ENCODE results near the gene TMEM204. TPM values are rescaled to one million over a fixed set of nuclear protein-coding genes. Genes with fewer than 3 reads are reported as not detected.

TMEM204 gene
- polyA plus RNA-seq, 1 of the 3 experiments (the other 2 are of a cell fraction), result 2.3 TPM

DNA sequence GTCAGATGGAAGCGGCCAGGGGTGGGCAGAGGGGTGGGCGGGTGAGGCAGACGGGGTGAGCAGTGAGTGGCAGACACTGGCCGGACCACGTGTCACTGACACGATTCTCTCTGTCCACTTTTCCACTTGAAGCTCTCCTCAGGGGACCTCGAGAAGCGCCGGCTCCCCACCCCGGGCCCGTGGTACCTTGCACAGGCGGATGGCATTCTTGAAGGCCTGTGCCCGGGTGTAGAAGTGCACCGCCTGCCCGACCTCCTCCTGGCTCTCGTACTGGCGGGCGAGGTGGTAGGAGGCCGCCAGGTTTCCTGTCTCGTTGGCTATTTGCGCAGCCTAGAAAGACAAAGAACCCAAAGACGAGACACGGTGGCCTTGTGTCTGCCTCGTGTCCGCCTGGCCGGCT, 9.1 kb upstream of the TMEM204 start:
- Histone ChIP-seq H3K79me2 (ENCODE audit: insufficient read depth) (no peaks in the 10 kb centered on the region), H2AFZ (ENCODE audit: low read depth) (no peak overlapping the region), H3K4me1 (ENCODE audit: control insufficient read depth in 1 of 2, insufficient read depth in 2 of 2, low read depth in 1 of 2, low read length in 1 of 2) (peaks cover 0 to 7% of the 10 kb centered on the region in 2 experiments; a peak in 1 of 4 replicates), H3K36me3 (replicated peaks in 1 of 2; ENCODE audit: control insufficient read depth in 1 of 2, insufficient read depth in 2 of 2, low read length in 1 of 2) (peaks cover 0 to 3% of the 10 kb centered on the region in 2 experiments), H4K20me1 (ENCODE audit: insufficient read depth) (no peaks in the 10 kb centered on the region), H3K27me3 (ENCODE audit: insufficient read depth) (no peaks in the 10 kb centered on the region), H3K4me3 (ENCODE audit: low read depth in 2 of 2, low read length in 1 of 2) (no peak overlapping the region), H3K4me2 (no peak overlapping the region), H3K9ac (no peak overlapping the region), H3F3A (replicated peaks; ENCODE audit: insufficient read depth) (no peaks in the 10 kb centered on the region), H3K9me3 (no peaks in the 10 kb centered on the region), H3K27ac (ENCODE audit: low read depth in 2 of 2, low read length in 1 of 2) (no peak overlapping the region), H3K9me2 (no peaks in the 10 kb centered on the region)
- POLR2A ChIA-PET, result no interaction called here
- CTCF ChIA-PET, result interaction anchor here (1.4 to 1.6 kb wide), 2 partner anchors 10 to 14 kb away, joined by 5 read pairs; no protein-coding TSS in a partner anchor
- no peak for TF ChIP-seq GABPA (IDR thresholded peaks at IDR 0.05; ENCODE audit: low read depth)
- no peak for TF ChIP-seq MEF2A (IDR thresholded peaks at IDR 0.05; ENCODE audit: borderline replicate concordance, low read depth)
- DNase-seq, result no peak
- WGBS (ENCODE audit: low lambda C conversion rate), result 86% methylated on average over 23 of the region's 26 CpGs

DNA sequence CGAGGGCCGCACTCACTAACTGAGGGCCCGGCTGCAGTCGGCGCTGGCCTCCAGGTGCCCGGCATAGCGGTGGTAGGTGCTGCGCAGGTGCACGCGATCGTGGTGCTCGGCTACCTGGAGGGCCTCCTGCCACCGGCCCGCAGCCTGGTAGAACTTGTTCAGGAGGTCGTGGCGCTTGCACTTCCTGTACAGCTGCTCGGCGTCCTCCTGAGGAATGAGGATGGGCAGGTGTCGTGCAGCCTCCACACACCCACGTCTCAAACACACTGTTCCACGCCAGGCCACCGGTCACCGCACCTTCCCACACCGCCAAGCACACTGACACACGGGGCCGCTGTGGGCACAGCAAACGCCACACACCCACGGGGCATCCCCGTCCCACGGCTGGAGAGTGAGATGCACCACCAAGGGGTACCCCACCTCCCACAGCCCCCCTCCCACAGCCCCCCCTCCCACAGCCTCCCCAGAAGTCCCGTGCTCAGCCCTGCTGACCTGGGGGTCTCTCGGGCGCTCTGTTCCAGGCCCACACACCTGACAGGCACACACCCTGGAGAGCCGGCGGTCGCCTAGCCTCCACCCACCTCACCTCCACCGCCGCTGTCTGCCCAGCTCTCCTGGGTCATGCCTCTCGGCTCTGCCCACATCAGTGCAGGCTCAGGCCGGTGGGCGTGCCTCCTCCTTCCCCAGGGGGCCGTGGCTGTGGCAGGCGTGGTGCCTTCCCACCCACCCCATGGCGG, 7.4 kb upstream of the TMEM204 start:
- 89% methylated on average over 23 of the region's 44 CpGs for WGBS (ENCODE audit: low lambda C conversion rate)
- Histone ChIP-seq H3K4me2 (no peak overlapping the region), H3K9me2 (no peaks in the 10 kb centered on the region), H3K4me1 (ENCODE audit: control insufficient read depth in 1 of 2, insufficient read depth in 2 of 2, low read depth in 1 of 2, low read length in 1 of 2) (peaks cover 0 to 19% of the 10 kb centered on the region in 2 experiments; a peak in 2 of 4 replicates), H3K27me3 (ENCODE audit: insufficient read depth) (no peaks in the 10 kb centered on the region), H3K36me3 (replicated peaks in 1 of 2; ENCODE audit: control insufficient read depth in 1 of 2, insufficient read depth in 2 of 2, low read length in 1 of 2) (no peaks in the 10 kb centered on the region), H3K9ac (no peak overlapping the region), H2AFZ (ENCODE audit: low read depth) (no peak overlapping the region), H3K27ac (ENCODE audit: low read depth in 2 of 2, low read length in 1 of 2) (no peak overlapping the region), H3K4me3 (ENCODE audit: low read depth in 2 of 2, low read length in 1 of 2) (no peak overlapping the region), H4K20me1 (ENCODE audit: insufficient read depth) (no peaks in the 10 kb centered on the region), H3F3A (replicated peaks; ENCODE audit: insufficient read depth) (no peaks in the 10 kb centered on the region), H3K79me2 (ENCODE audit: insufficient read depth) (no peaks in the 10 kb centered on the region), H3K9me3 (no peaks in the 10 kb centered on the region)
- DNase-seq, result no peak
- ChIA-PET CTCF (interaction anchor here (1.6 kb wide), 1 partner anchor 96 kb away, joined by 3 read pairs; no protein-coding TSS in a partner anchor), POLR2A (no interaction called here)
- TF ChIP-seq, protein P1, sequence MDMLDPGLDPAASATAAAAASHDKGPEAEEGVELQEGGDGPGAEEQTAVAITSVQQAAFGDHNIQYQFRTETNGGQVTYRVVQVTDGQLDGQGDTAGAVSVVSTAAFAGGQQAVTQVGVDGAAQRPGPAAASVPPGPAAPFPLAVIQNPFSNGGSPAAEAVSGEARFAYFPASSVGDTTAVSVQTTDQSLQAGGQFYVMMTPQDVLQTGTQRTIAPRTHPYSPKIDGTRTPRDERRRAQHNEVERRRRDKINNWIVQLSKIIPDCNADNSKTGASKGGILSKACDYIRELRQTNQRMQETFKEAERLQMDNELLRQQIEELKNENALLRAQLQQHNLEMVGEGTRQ (IDR thresholded peaks at IDR 0.05; ENCODE audit: borderline replicate concordance, low read depth, low read length), result no peak
- TF ChIP-seq CHD2 (IDR thresholded peaks at IDR 0.05; ENCODE audit: low read length, partially characterized antibody) (no peak), ELF1 (IDR thresholded peaks at IDR 0.05) (no peak), YY1 (IDR thresholded peaks at IDR 0.05; ENCODE audit: low read depth) (no peak), SMC3 (IDR thresholded peaks at IDR 0.05; ENCODE audit: low read depth, low read length) (no peak), RAD21 (IDR thresholded peaks at IDR 0.05; ENCODE audit: low read length) (no peak), FOXJ3 (CRISPR knock-in tag; IDR thresholded peaks at IDR 0.05) (no peak), EZH2phosphoT487 (IDR thresholded peaks at IDR 0.05; ENCODE audit: borderline replicate concordance, low read depth) (no peak), NRF1 (IDR thresholded peaks at IDR 0.05; ENCODE audit: low read depth, low read length) (no peak), TAF1 (IDR thresholded peaks at IDR 0.05; ENCODE audit: borderline replicate concordance, low read depth, low read length) (no peak), RXRA (IDR thresholded peaks at IDR 0.05; ENCODE audit: borderline replicate concordance, low read depth) (no peak), TEAD4 (IDR thresholded peaks at IDR 0.05; ENCODE audit: borderline replicate concordance, insufficient read depth) (no peak), FOXM1 (IDR thresholded peaks at IDR 0.05; ENCODE audit: low read depth) (no peak)
- TF ChIP-seq, protein P2, sequence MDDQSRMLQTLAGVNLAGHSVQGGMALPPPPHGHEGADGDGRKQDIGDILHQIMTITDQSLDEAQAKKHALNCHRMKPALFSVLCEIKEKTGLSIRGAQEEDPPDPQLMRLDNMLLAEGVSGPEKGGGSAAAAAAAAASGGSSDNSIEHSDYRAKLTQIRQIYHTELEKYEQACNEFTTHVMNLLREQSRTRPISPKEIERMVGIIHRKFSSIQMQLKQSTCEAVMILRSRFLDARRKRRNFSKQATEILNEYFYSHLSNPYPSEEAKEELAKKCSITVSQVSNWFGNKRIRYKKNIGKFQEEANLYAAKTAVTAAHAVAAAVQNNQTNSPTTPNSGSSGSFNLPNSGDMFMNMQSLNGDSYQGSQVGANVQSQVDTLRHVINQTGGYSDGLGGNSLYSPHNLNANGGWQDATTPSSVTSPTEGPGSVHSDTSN (IDR thresholded peaks at IDR 0.05), result no peak
- TF ChIP-seq, protein P3, sequence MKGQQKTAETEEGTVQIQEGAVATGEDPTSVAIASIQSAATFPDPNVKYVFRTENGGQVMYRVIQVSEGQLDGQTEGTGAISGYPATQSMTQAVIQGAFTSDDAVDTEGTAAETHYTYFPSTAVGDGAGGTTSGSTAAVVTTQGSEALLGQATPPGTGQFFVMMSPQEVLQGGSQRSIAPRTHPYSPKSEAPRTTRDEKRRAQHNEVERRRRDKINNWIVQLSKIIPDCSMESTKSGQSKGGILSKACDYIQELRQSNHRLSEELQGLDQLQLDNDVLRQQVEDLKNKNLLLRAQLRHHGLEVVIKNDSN (IDR thresholded peaks at IDR 0.05; ENCODE audit: borderline replicate concordance, low read depth), result no peak
- TF ChIP-seq, protein P4, sequence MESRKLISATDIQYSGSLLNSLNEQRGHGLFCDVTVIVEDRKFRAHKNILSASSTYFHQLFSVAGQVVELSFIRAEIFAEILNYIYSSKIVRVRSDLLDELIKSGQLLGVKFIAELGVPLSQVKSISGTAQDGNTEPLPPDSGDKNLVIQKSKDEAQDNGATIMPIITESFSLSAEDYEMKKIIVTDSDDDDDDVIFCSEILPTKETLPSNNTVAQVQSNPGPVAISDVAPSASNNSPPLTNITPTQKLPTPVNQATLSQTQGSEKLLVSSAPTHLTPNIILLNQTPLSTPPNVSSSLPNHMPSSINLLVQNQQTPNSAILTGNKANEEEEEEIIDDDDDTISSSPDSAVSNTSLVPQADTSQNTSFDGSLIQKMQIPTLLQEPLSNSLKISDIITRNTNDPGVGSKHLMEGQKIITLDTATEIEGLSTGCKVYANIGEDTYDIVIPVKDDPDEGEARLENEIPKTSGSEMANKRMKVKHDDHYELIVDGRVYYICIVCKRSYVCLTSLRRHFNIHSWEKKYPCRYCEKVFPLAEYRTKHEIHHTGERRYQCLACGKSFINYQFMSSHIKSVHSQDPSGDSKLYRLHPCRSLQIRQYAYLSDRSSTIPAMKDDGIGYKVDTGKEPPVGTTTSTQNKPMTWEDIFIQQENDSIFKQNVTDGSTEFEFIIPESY (IDR thresholded peaks at IDR 0.05; ENCODE audit: borderline replicate concordance, low read depth), result no peak
- TF ChIP-seq, protein P5, sequence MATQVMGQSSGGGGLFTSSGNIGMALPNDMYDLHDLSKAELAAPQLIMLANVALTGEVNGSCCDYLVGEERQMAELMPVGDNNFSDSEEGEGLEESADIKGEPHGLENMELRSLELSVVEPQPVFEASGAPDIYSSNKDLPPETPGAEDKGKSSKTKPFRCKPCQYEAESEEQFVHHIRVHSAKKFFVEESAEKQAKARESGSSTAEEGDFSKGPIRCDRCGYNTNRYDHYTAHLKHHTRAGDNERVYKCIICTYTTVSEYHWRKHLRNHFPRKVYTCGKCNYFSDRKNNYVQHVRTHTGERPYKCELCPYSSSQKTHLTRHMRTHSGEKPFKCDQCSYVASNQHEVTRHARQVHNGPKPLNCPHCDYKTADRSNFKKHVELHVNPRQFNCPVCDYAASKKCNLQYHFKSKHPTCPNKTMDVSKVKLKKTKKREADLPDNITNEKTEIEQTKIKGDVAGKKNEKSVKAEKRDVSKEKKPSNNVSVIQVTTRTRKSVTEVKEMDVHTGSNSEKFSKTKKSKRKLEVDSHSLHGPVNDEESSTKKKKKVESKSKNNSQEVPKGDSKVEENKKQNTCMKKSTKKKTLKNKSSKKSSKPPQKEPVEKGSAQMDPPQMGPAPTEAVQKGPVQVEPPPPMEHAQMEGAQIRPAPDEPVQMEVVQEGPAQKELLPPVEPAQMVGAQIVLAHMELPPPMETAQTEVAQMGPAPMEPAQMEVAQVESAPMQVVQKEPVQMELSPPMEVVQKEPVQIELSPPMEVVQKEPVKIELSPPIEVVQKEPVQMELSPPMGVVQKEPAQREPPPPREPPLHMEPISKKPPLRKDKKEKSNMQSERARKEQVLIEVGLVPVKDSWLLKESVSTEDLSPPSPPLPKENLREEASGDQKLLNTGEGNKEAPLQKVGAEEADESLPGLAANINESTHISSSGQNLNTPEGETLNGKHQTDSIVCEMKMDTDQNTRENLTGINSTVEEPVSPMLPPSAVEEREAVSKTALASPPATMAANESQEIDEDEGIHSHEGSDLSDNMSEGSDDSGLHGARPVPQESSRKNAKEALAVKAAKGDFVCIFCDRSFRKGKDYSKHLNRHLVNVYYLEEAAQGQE (IDR thresholded peaks at IDR 0.05; ENCODE audit: low read depth, low read length), result no peak
